MM.1S (cell line): Measurements from ENCODE around the gene ISL1.

Experiments used
- EZH2 ChIP-seq: fragments of 300-600 bp; sonication (generic); optimal IDR thresholded peaks from 2 replicates; pipeline ENCODE3; 2017; ENCODE audit warnings: low read depth, mild to moderate bottlenecking, antibody characterized with exemption, low read length, mixed read lengths
- TF ChIP-seq, protein P1 (sequence below): fragments of 300-600 bp; sonication (generic); IDR thresholded peaks from 2 replicates; pipeline ENCODE4 v1.5.1; 2016; ENCODE audit warnings: antibody characterized with exemption, low read length, mixed read lengths

GRCh38 chr5:51414516-51414915 is 31.3 kb downstream of the ISL1 start:
- TF ChIP-seq, protein P1, sequence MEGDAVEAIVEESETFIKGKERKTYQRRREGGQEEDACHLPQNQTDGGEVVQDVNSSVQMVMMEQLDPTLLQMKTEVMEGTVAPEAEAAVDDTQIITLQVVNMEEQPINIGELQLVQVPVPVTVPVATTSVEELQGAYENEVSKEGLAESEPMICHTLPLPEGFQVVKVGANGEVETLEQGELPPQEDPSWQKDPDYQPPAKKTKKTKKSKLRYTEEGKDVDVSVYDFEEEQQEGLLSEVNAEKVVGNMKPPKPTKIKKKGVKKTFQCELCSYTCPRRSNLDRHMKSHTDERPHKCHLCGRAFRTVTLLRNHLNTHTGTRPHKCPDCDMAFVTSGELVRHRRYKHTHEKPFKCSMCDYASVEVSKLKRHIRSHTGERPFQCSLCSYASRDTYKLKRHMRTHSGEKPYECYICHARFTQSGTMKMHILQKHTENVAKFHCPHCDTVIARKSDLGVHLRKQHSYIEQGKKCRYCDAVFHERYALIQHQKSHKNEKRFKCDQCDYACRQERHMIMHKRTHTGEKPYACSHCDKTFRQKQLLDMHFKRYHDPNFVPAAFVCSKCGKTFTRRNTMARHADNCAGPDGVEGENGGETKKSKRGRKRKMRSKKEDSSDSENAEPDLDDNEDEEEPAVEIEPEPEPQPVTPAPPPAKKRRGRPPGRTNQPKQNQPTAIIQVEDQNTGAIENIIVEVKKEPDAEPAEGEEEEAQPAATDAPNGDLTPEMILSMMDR = no peak
- no peak for TF ChIP-seq EZH2
